B cell (primary cell): ENCODE data around the gene DTX4. TPM values are rescaled to one million over a fixed set of nuclear protein-coding genes. Genes with fewer than 3 reads are reported as not detected.

Experiments
- ATAC-seq: fragments of 200-7000 bp; cut with Tn5 transposase; one replicate; pipeline ENCODE4 v1.10.0; 2021; ENCODE audit warnings: low read depth, mild to moderate bottlenecking, moderate number of reproducible peaks, moderate library complexity
- CTCF ChIA-PET: fragments of 350-600 bp; sonication (Branson Sonifier 250); formaldehyde crosslinking; loops from one replicate; lab custom pipeline; 2021; ENCODE audit warnings: antibody characterized with exemption, inconsistent platforms; lab: Charles Lee
- POLR2A ChIA-PET: fragments of 350-600 bp; sonication (Branson Sonifier 250); formaldehyde crosslinking; loops from one replicate; lab custom pipeline; 2021; ENCODE audit warnings: antibody characterized with exemption; lab: Charles Lee
- DNase-seq: peaks from one replicate; pipeline ENCODE4 v3.0.0; 2013
- H2AFZ ChIP-seq: 2 replicates; pipeline ENCODE4 v1.6.1; 2012; ENCODE audit warnings: mild to moderate bottlenecking, low read depth, low read length; ENCODE audit not compliant: insufficient read depth, poor library complexity, severe bottlenecking
- H3K27ac ChIP-seq, 2 donors: 1 replicate in 1 of 2; 2 replicates in 1 of 2; pipeline ENCODE4 v1.5.1; 2012 to 2013; ENCODE audit warnings: low read length in 2 of 2, mild to moderate bottlenecking in 2 of 2, moderate library complexity in 1 of 2
- H3K27me3 ChIP-seq, 4 experiments: fragments of 200-600 bp in 1 of 4; sonication (generic) in 1 of 4; replicated peaks in 1 of 4; 1 replicate in 2 of 4; 2 replicates in 2 of 4; pipeline versions ENCODE4 v1.6.1 to v1.7.0; 2013 to 2016; ENCODE audit warnings: low read length in 3 of 4, mild to moderate bottlenecking in 2 of 4, mixed read lengths in 1 of 4, moderate library complexity in 1 of 4; ENCODE audit not compliant: insufficient read depth in 4 of 4, control insufficient read depth in 3 of 4; ENCODE audit errors: control extremely low read depth in 1 of 4
- H3K36me3 ChIP-seq, 2 experiments: replicated peaks in 1 of 2; 1 replicate in 1 of 2; 2 replicates in 1 of 2; pipeline versions ENCODE4 v1.6.1 to v1.7.1; 2013; ENCODE audit warnings: low read length in 1 of 2; ENCODE audit not compliant: insufficient read depth in 2 of 2, control insufficient read depth in 1 of 2; ENCODE audit errors: control extremely low read depth in 1 of 2, extremely low read depth in 1 of 2
- H3K4me1 ChIP-seq, 2 donors: fragments of 200-600 bp in 1 of 2; sonication (generic) in 1 of 2; 1 replicate in 1 of 2; 2 replicates in 1 of 2; pipeline versions ENCODE4 v1.5.1 to v1.6.1; 2013 to 2017; ENCODE audit warnings: low read length in 2 of 2; ENCODE audit not compliant: control insufficient read depth in 2 of 2, insufficient read depth in 2 of 2
- H3K4me2 ChIP-seq: replicated peaks from 2 replicates; pipeline ENCODE3; 2012; ENCODE audit warnings: mild to moderate bottlenecking, low read depth, low read length; ENCODE audit not compliant: poor library complexity, severe bottlenecking
- H3K4me3 ChIP-seq, 5 experiments: fragments of 200-600 bp in 1 of 5; sonication (generic) in 1 of 5; 1 replicate in 3 of 5; 2 replicates in 2 of 5; pipeline versions ENCODE4 v1.5.1 to v1.7.0; 2011 to 2016; ENCODE audit warnings: low read length in 4 of 5, mild to moderate bottlenecking in 4 of 5, low read depth in 2 of 5, control low read depth in 1 of 5, moderate library complexity in 1 of 5; ENCODE audit not compliant: insufficient read depth in 1 of 5; ENCODE audit errors: control extremely low read depth in 1 of 5, extremely low read depth in 1 of 5
- H3K79me2 ChIP-seq: fragments of 200-600 bp; sonication (generic); one replicate; pipeline ENCODE4 v1.6.0; 2016; ENCODE audit warnings: low read length; ENCODE audit not compliant: control insufficient read depth, insufficient read depth
- H3K9ac ChIP-seq: fragments of 200-600 bp; sonication (generic); 2 replicates; pipeline ENCODE4 v1.6.1; 2017; ENCODE audit warnings: mild to moderate bottlenecking, low read length, moderate library complexity
- H3K9me3 ChIP-seq, 3 donors: one replicate each; pipeline versions ENCODE4 v1.6.1 to v1.7.1; 2013; ENCODE audit warnings: low read length in 2 of 3; ENCODE audit not compliant: control insufficient read depth in 2 of 3, insufficient read depth in 1 of 3; ENCODE audit errors: control extremely low read depth in 1 of 3
- H4K20me1 ChIP-seq: 2 replicates; pipeline ENCODE4 v1.6.0; 2012; ENCODE audit warnings: mild to moderate bottlenecking, low read length; ENCODE audit not compliant: insufficient read depth, control insufficient read depth, poor library complexity, severe bottlenecking
- H3K27ac Mint-ChIP-seq: one replicate; pipeline ENCODE4 v1.8.0; 2021; ENCODE audit warnings: mixed read lengths
- H3K27me3 Mint-ChIP-seq: one replicate; pipeline ENCODE4 v1.8.0; 2021; ENCODE audit warnings: mixed read lengths
- H3K4me1 Mint-ChIP-seq: one replicate; pipeline ENCODE4 v1.8.0; 2021; ENCODE audit warnings: mixed read lengths
- H3K4me3 Mint-ChIP-seq: one replicate; pipeline ENCODE4 v1.8.0; 2021; ENCODE audit warnings: mixed read lengths
- H3K9me3 Mint-ChIP-seq: one replicate; pipeline ENCODE4 v1.8.0; 2022; ENCODE audit warnings: mixed read lengths; ENCODE audit not compliant: insufficient read depth
- CTCF ChIP-seq: fragments of 200-600 bp; IDR thresholded peaks from one replicate; pipeline ENCODE4 v1.8.0; 2022; ENCODE audit warnings: antibody characterized with exemption, mild to moderate bottlenecking
- EZH2 ChIP-seq: IDR thresholded peaks from 2 replicates; pipeline ENCODE4 v1.6.1; 2012; ENCODE audit warnings: borderline replicate concordance, low read depth, mild to moderate bottlenecking, moderate library complexity, low read length; ENCODE audit not compliant: insufficient read depth, poor library complexity, severe bottlenecking
- WGBS: methylation state at CpG from one replicate; pipeline ENCODE4 v1.1.5; 2013; ENCODE audit warnings: missing lambda C conversion rate; ENCODE audit not compliant: insufficient coverage; 5-methylcytosine and 5-hydroxymethylcytosine counted together
- intact Hi-C: fragments of 100-400 bp; cut with micrococcal nuclease; formaldehyde crosslinking; loops from one replicate; pipeline ENCODE4 v1.10.0; 2022
- polyA plus RNA-seq: library from polyadenylated mRNA; depleted of rRNA; stranded (reverse); fragments of >200 nt; gene quantifications from 2 replicates; pipeline ENCODE4 v1.2.3, GENCODE V29; 2012
- total RNA-seq, 2 donors: library from RNA; stranded (reverse); fragments of 120-200 nt in 1 of 2; gene quantifications; 1 replicate in 1 of 2; 2 replicates in 1 of 2; pipeline versions ENCODE4 v1.2.3 to v1.2.4, GENCODE V29; 2013 to 2022

DTX4 gene
- total and polyA plus RNA-seq, 2 donors (not counting 1 experiment from before 2014, with no cell fraction given): 11.7 to 43.3 TPM

- intact Hi-C loops: loop anchor here (1.0 to 5.0 kb wide), 3 partner anchors 71 to 636 kb away; partner anchors contain the start of genes LPXN and ZFP91
- H3K4me3 Mint-ChIP-seq: peak within 1 kb of the TSS; percentile 95
- CTCF ChIA-PET: interaction anchor here (0.7 to 5.8 kb wide), 12 partner anchors 9 to 217 kb away, joined by 3 to 44 read pairs (median 6); partner anchors contain the start of gene DTX4
- Histone ChIP-seq H3K9me3 (peaks cover 0 to 3% (median 0%) of the 10 kb centered on the region in 3 donors), H3K36me3 (no peaks in the 10 kb centered on the region), H3K4me2 (peak within 1 kb of the TSS; percentile 79), H3K4me1 (peaks cover 71 to 79% of the 10 kb centered on the region in 2 donors), H4K20me1 (no peaks in the 10 kb centered on the region), H3K79me2 (peaks cover 54% of the 10 kb centered on the region), H3K27me3 (no peaks in the 10 kb centered on the region), H3K4me3 (peak within 1 kb of the TSS; percentile 49 to 91 (median 78)), H2AFZ (no peak within 1 kb of the TSS), H3K9ac (peak within 1 kb of the TSS; percentile 77), H3K27ac (peak within 1 kb of the TSS; percentile 74 to 89)
- ATAC-seq (peak; percentile 44), DNase-seq (peak; percentile 83)
- H3K4me1 Mint-ChIP-seq: peaks cover 93% of the 10 kb centered on the region
- POLR2A ChIA-PET: interaction anchor here (0.7 to 2.0 kb wide), 6 partner anchors 13 to 68 kb away, joined by 3 to 20 read pairs (median 3); partner anchors contain the start of gene DTX4
- H3K9me3 Mint-ChIP-seq: no peaks in the 10 kb centered on the region
- 18% methylated on average over 2 of the region's 10 CpGs for WGBS
- peak within 1 kb of the TSS; percentile 99 for H3K27ac Mint-ChIP-seq
- H3K27me3 Mint-ChIP-seq: no peaks in the 10 kb centered on the region
- no peak for TF ChIP-seq CTCF
- TF ChIP-seq EZH2: no peak
Observed at GRCh38 chr11:59212744-59213631, 41.1 kb downstream of the DTX4 start, which contains the start of gene MPEG1. Gene MPEG1, minus strand, starts transcription at chr11:59212927. Its CDS starts 62 bp downstream, at chr11:59212865.
